CD4-positive, alpha-beta memory T cell (primary cell): Measurements from ENCODE around the gene GALNTL6. TPM values are rescaled to one million over a fixed set of nuclear protein-coding genes. Genes with fewer than 3 reads are reported as not detected.
A peak's percentile ranks its signal among the peaks of the same experiment; 100 is the strongest.
"Not testable (repeated sequence)": the region's sequence is repeated elsewhere in the genome, so short reads cannot be mapped to it uniquely, and the experiment has no call there.

Source experiments
- CTCF ChIA-PET: fragments of 350-600 bp; sonication (Branson Sonifier 250); formaldehyde crosslinking; loops from one replicate; lab custom pipeline; 2021; ENCODE audit warnings: inconsistent platforms; ENCODE audit not compliant: partially characterized antibody; lab: Charles Lee
- POLR2A ChIA-PET: fragments of 350-600 bp; sonication (Branson Sonifier 250); formaldehyde crosslinking; loops from one replicate; lab custom pipeline; 2021; ENCODE audit not compliant: partially characterized antibody; lab: Charles Lee
- DNase-seq, 5 donors: peaks; one replicate each; pipeline versions ENCODE4 v3.0.0 to v3.0.0-alpha.2; 2020 to 2022; ENCODE audit warnings: mixed read lengths in 1 of 5
- H3K27ac ChIP-seq: one replicate; pipeline ENCODE4 v1.7.0; 2013; ENCODE audit warnings: low read depth, low read length
- H3K27me3 ChIP-seq: 2 replicates; pipeline ENCODE4 v1.7.0; 2013; ENCODE audit warnings: mild to moderate bottlenecking, low read length, moderate library complexity; ENCODE audit not compliant: insufficient read depth
- H3K36me3 ChIP-seq: 2 replicates; pipeline ENCODE4 v1.7.0; 2013; ENCODE audit warnings: mild to moderate bottlenecking, low read length, moderate library complexity; ENCODE audit not compliant: insufficient read depth
- H3K4me1 ChIP-seq: 2 replicates; pipeline ENCODE4 v1.7.0; 2013; ENCODE audit warnings: mild to moderate bottlenecking, low read length, moderate library complexity; ENCODE audit not compliant: insufficient read depth
- H3K4me3 ChIP-seq, 2 donors: one replicate each; pipeline ENCODE4 v1.7.0; 2013; ENCODE audit warnings: low read length in 2 of 2, mild to moderate bottlenecking in 1 of 2
- H3K9me3 ChIP-seq, 2 donors: one replicate each; pipeline ENCODE4 v1.7.0; 2013; ENCODE audit warnings: low read length in 2 of 2, control low read depth in 1 of 2; ENCODE audit not compliant: control insufficient read depth in 1 of 2
- H3K27ac Mint-ChIP-seq, 7 donors: one replicate each; pipeline ENCODE4 v1.8.0; 2020 to 2021; ENCODE audit warnings: mixed read lengths in 7 of 7, mild to moderate bottlenecking in 6 of 7, inconsistent platforms in 3 of 7, moderate library complexity in 3 of 7
- H3K27me3 Mint-ChIP-seq, 2 donors: one replicate each; pipeline ENCODE4 v1.8.0; 2020 to 2021; ENCODE audit warnings: mixed read lengths in 2 of 2
- H3K36me3 Mint-ChIP-seq, 2 donors: one replicate each; pipeline ENCODE4 v1.8.0; 2020 to 2021; ENCODE audit warnings: mixed read lengths in 2 of 2, inconsistent platforms in 1 of 2, mild to moderate bottlenecking in 1 of 2
- H3K4me1 Mint-ChIP-seq, 4 donors: one replicate each; pipeline ENCODE4 v1.8.0; 2020 to 2021; ENCODE audit warnings: mixed read lengths in 4 of 4, mild to moderate bottlenecking in 1 of 4
- H3K4me3 Mint-ChIP-seq, 8 donors: one replicate each; pipeline ENCODE4 v1.8.0; 2020 to 2021; ENCODE audit warnings: mixed read lengths in 8 of 8, mild to moderate bottlenecking in 7 of 8, moderate library complexity in 6 of 8, inconsistent platforms in 3 of 8
- H3K9me3 Mint-ChIP-seq, 8 donors: one replicate each; pipeline ENCODE4 v1.8.0; 2020 to 2021; ENCODE audit warnings: mixed read lengths in 8 of 8, mild to moderate bottlenecking in 5 of 8, inconsistent platforms in 3 of 8, moderate library complexity in 1 of 8
- intact Hi-C: fragments of 100-400 bp; cut with micrococcal nuclease; formaldehyde crosslinking; loops from one replicate; pipeline ENCODE4 v1.15.1; 2023
- polyA plus RNA-seq, 2 donors: library from polyadenylated mRNA; unstranded; fragments of 300-500 nt; fragmentation: Illumina TruSeq; gene quantifications; one replicate each; pipeline ENCODE4 v1.2.3, GENCODE V29; 2021
- total RNA-seq, 2 experiments: library from RNA; stranded (reverse); gene quantifications; one replicate each; pipeline ENCODE4 v1.2.3, GENCODE V29; 2021

Gene GALNTL6
- total and polyA plus RNA-seq, 4 experiments from 2014 or later: not detected

DNA sequence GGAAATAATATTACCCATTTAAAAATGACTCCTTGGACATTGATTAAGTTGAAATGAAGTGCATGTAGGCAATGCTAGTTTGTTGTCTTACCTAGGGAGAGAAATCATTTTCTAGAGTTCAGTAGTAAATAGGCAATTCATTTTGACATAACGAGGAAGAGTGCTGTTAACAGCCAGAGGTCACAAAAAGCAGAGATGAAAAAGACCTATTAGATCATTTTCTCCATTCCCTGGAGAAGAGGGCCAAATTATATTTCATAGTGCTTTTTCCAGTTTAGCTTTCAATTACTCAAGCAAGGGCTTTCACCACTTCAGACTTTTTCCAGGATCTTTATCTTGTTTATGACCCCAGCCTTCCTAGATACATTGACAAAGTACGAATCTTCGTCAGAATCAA lies 981.1 kb downstream of the GALNTL6 start:
- no peaks in the 10 kb centered on the region for H3K4me1 ChIP-seq
- POLR2A ChIA-PET: no interaction called here
- Mint-ChIP-seq H3K36me3 (no peaks in the 10 kb centered on the region), H3K4me1 (no peaks in the 10 kb centered on the region), H3K4me3 (no peak overlapping the region), H3K9me3 (peaks cover 0 to 2% (median 0%) of the 10 kb centered on the region in 8 donors), H3K27me3 (peaks cover 0 to 2% of the 10 kb centered on the region in 2 donors), H3K27ac (no peak overlapping the region)
- no peak overlapping the region for H3K4me3 ChIP-seq
- no peaks in the 10 kb centered on the region for H3K9me3 ChIP-seq
- DNase-seq: no peak
- H3K27me3 ChIP-seq: no peaks in the 10 kb centered on the region
- CTCF ChIA-PET: no interaction called here
- intact Hi-C loops: no loop called here
- H3K27ac ChIP-seq: no peak overlapping the region
- no peaks in the 10 kb centered on the region for H3K36me3 ChIP-seq

DNA sequence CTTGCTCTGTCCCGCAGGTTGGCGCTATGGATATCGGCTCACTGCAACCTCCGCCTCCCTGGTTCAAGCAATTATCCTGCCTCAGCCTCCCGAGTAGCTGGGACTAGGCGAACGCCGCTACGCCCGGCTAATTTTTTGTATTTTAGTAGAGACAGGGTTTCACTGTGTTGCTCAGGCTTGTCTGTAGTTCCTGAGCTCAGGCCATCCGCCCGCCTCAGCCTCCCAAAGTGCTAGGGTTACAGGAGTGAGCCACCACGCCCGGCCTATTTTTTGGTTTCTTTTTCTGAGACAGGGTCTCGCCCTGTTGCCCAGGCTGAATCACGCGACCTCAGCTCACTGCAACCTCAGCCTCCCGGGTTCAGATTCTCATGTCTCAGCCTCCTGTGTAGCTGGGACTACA lies 984.1 kb downstream of the GALNTL6 start:
- H3K27me3 Mint-ChIP-seq, H3K36me3 Mint-ChIP-seq, H3K9me3 Mint-ChIP-seq, H3K4me1 ChIP-seq, H3K27me3 ChIP-seq, H3K9me3 ChIP-seq, POLR2A ChIA-PET, H3K27ac Mint-ChIP-seq, CTCF ChIA-PET, H3K27ac ChIP-seq, intact Hi-C loops, H3K4me1 Mint-ChIP-seq, DNase-seq, H3K36me3 ChIP-seq, H3K4me3 Mint-ChIP-seq, H3K4me3 ChIP-seq: not testable (repeated sequence)

DNA sequence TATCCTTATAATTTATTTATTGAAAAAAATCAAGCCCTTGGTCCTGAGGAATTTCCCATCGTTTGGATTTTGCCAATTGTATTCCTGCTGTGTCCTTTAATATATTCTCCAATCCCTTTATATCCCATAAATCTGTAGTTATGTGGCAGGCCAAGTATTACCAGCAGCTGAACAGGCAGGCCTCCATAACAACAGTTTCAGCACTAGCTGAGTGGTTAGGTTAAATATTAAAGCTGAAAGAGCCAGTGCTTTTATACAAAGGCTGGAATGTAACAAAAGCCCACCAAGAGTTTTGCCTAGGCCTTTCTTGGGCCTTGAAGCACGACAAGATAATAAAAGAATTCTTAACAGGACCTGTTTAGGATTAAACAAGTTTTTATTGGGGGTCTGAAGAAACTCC lies 988.8 kb downstream of the GALNTL6 start:
- Histone ChIP-seq H3K27ac (no peak overlapping the region), H3K27me3 (no peaks in the 10 kb centered on the region), H3K36me3 (no peaks in the 10 kb centered on the region), H3K4me3 (no peak overlapping the region), H3K9me3 (no peaks in the 10 kb centered on the region), H3K4me1 (no peaks in the 10 kb centered on the region)
- intact Hi-C loops: no loop called here
- Mint-ChIP-seq H3K27ac (no peak overlapping the region), H3K4me3 (no peak overlapping the region), H3K27me3 (peaks cover 0 to 2% of the 10 kb centered on the region in 2 donors), H3K9me3 (peaks cover 0 to 2% (median 0%) of the 10 kb centered on the region in 8 donors), H3K4me1 (no peaks in the 10 kb centered on the region), H3K36me3 (no peaks in the 10 kb centered on the region)
- ChIA-PET CTCF (no interaction called here), POLR2A (no interaction called here)
- DNase-seq: no peak

DNA sequence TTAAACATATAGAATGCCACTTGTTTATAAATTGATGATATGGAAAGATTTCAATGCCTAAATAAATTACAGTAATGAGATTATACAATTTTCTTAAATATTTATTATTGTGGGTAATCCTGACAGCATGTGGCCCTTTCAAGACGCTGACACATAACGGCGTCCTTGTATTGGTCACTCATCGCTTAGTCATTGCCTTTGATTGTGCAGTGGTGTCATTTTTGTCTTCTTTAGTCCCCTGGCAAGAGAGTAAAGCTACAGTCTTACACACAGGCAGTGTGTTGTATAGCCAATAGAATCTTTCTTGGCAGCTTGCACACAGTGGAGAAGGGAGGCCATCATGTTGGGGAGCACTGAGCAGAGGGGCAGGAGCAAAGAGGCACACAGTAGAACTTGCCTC lies 993.6 kb downstream of the GALNTL6 start:
- Histone ChIP-seq H3K4me1 (no peaks in the 10 kb centered on the region), H3K9me3 (no peaks in the 10 kb centered on the region), H3K36me3 (no peaks in the 10 kb centered on the region), H3K27me3 (no peaks in the 10 kb centered on the region), H3K4me3 (no peak overlapping the region), H3K27ac (no peak overlapping the region)
- POLR2A ChIA-PET: no interaction called here
- Mint-ChIP-seq H3K9me3 (peaks cover 0 to 3% (median 0%) of the 10 kb centered on the region in 8 donors), H3K4me3 (peak overlapping the region in 1 of 8 donors; percentile 7), H3K4me1 (peaks cover 0 to 2% (median 0%) of the 10 kb centered on the region in 4 donors), H3K27me3 (peaks cover 0 to 1% of the 10 kb centered on the region in 2 donors), H3K27ac (no peak overlapping the region), H3K36me3 (no peaks in the 10 kb centered on the region)
- CTCF ChIA-PET: no interaction called here
- intact Hi-C loops: no loop called here
- no peak for DNase-seq

DNA sequence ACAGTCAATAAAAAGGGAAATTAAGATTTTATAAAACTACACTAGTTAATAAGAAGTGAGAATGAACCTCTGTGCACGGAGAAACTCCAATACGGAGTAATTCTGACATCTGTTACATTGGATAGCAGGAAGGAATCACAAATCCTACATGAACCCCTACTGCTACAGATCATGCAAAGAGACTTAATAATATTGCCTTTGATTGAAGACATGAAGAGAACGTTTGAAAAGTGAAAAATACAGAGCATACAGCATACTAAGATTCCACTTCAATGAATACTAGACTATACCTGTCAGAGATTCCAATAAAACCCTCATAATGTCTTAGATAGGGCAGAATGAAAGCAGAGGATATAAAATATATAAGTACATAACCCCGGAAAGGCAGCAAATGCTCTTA lies 995.0 kb downstream of the GALNTL6 start:
- intact Hi-C loops: no loop called here
- H3K27ac Mint-ChIP-seq: no peak overlapping the region

DNA sequence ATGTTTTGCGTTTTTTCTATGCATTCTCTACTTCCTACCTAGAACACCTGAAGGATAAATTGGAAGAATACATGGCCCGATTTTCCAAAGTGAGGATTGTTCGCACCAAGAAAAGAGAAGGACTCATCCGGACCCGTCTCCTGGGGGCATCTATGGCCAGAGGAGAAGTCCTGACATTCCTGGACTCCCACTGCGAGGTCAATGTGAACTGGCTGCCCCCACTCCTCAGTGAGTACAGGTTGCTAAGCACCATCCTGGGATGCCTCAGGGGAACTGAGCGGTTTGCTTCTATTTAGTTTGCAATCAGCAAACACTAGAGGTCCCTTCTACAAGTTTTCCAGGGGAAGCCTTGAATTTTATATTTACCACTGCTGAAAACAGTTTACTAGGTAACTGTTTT lies 996.1 kb downstream of the GALNTL6 start:
- peaks cover 0 to 3% (median 0%) of the 10 kb centered on the region in 8 donors for H3K9me3 Mint-ChIP-seq
- ChIA-PET CTCF (no interaction called here), POLR2A (no interaction called here)
- H3K36me3 ChIP-seq: no peaks in the 10 kb centered on the region
- H3K4me3 ChIP-seq: no peak overlapping the region
- no peak overlapping the region for H3K27ac Mint-ChIP-seq
- no peak overlapping the region for H3K4me3 Mint-ChIP-seq
- no peaks in the 10 kb centered on the region for H3K9me3 ChIP-seq
- H3K4me1 Mint-ChIP-seq: peaks cover 0 to 2% (median 0%) of the 10 kb centered on the region in 4 donors
- H3K36me3 Mint-ChIP-seq: no peaks in the 10 kb centered on the region
- no peaks in the 10 kb centered on the region for H3K27me3 ChIP-seq
- intact Hi-C loops: no loop called here
- H3K27me3 Mint-ChIP-seq: peaks cover 0 to 1% of the 10 kb centered on the region in 2 donors
- DNase-seq: no peak
- no peak overlapping the region for H3K27ac ChIP-seq
- no peaks in the 10 kb centered on the region for H3K4me1 ChIP-seq

More for the DNA sequence above, 995.0 kb downstream of the GALNTL6 start:
- Mint-ChIP-seq H3K27me3 (peaks cover 0 to 1% of the 10 kb centered on the region in 2 donors), H3K9me3 (peaks cover 0 to 3% (median 0%) of the 10 kb centered on the region in 8 donors), H3K4me1 (peaks cover 0 to 2% (median 0%) of the 10 kb centered on the region in 4 donors), H3K36me3 (no peaks in the 10 kb centered on the region), H3K4me3 (no peak overlapping the region)
- Histone ChIP-seq H3K4me1 (no peaks in the 10 kb centered on the region), H3K9me3 (no peaks in the 10 kb centered on the region), H3K27me3 (no peaks in the 10 kb centered on the region), H3K36me3 (no peaks in the 10 kb centered on the region), H3K27ac (no peak overlapping the region), H3K4me3 (no peak overlapping the region)
- ChIA-PET POLR2A (no interaction called here), CTCF (no interaction called here)
- no peak for DNase-seq

DNA sequence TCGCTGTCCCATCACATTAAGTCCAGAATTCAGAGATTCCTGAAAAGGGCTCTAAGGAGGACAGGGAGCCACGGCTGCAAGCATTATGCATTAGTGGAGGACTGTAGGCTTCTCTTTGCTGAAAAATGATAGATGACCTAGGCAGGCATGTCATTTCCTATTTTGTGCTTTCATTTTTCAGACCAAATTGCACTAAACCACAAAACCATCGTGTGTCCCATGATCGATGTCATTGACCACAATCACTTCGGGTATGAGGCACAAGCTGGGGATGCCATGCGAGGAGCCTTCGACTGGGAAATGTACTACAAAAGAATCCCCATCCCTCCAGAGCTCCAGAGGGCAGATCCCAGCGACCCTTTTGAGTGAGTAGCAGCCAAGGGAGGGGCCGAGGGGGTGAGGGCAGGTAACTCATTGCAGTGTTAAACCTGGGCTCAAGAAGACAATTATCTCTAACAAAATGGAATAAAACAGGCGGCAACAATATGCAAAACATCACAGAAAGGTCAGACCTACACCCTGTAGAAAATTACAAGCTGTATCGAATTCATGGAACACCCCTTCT lies 1000.2 kb downstream of the GALNTL6 start:
- H3K9me3 Mint-ChIP-seq: peaks cover 0 to 3% (median 0%) of the 10 kb centered on the region in 8 donors
- no peaks in the 10 kb centered on the region for H3K27me3 Mint-ChIP-seq
- no peak overlapping the region for H3K27ac Mint-ChIP-seq
- ChIA-PET CTCF (no interaction called here), POLR2A (no interaction called here)
- Histone ChIP-seq H3K9me3 (no peaks in the 10 kb centered on the region), H3K27me3 (no peaks in the 10 kb centered on the region), H3K36me3 (no peaks in the 10 kb centered on the region), H3K4me3 (no peak overlapping the region), H3K4me1 (no peaks in the 10 kb centered on the region), H3K27ac (no peak overlapping the region)
- no peaks in the 10 kb centered on the region for H3K36me3 Mint-ChIP-seq
- intact Hi-C loops: no loop called here
- peaks cover 0 to 2% (median 0%) of the 10 kb centered on the region in 4 donors for H3K4me1 Mint-ChIP-seq
- no peak for DNase-seq
- H3K4me3 Mint-ChIP-seq: no peak overlapping the region
